Esophagus muscularis mucosa (tissue), 4 donors: ENCODE data around the gene ARV1. TPM values are rescaled to one million over a fixed set of nuclear protein-coding genes. Genes with fewer than 3 reads are reported as not detected.

Experiments used
- DNase-seq: peaks from one replicate; pipeline ENCODE4 v3.0.0-alpha.2; 2017; ENCODE audit errors: extremely low spot score
- H3K27ac ChIP-seq, 4 donors: fragments of 200-600 bp; sonication (generic); replicated peaks in 1 of 4; 1 replicate in 3 of 4; 2 replicates in 1 of 4; pipeline ENCODE4 v1.5.1; 2016 to 2019; ENCODE audit warnings: mild to moderate bottlenecking in 1 of 4
- H3K27me3 ChIP-seq, 4 donors: fragments of 200-600 bp; sonication (generic); one replicate each; pipeline versions ENCODE4 v1.5.1 to v1.6.0; 2016 to 2019
- H3K36me3 ChIP-seq, 4 donors: fragments of 200-600 bp; sonication (generic); one replicate each; pipeline ENCODE4 v1.5.1; 2016 to 2019
- H3K4me1 ChIP-seq, 4 donors: fragments of 200-600 bp; sonication (generic); one replicate each; pipeline ENCODE4 v1.5.1; 2016 to 2019
- H3K4me3 ChIP-seq, 4 donors: fragments of 200-600 bp; sonication (generic); 1 replicate in 2 of 4; 2 replicates in 2 of 4; pipeline ENCODE4 v1.5.1; 2016 to 2019; ENCODE audit warnings: mild to moderate bottlenecking in 4 of 4, moderate library complexity in 1 of 4
- H3K9me3 ChIP-seq, 4 donors: fragments of 200-600 bp; sonication (generic); 1 replicate in 3 of 4; 2 replicates in 1 of 4; pipeline ENCODE4 v1.5.1; 2016 to 2019
- CTCF ChIP-seq, 3 experiments: fragments of 200-600 bp in 2 of 3; fragments of 450-650 bp in 1 of 3; sonication (generic) in 2 of 3; IDR thresholded peaks; one replicate each; pipeline ENCODE4 v1.5.1; 2017 to 2019; ENCODE audit warnings: antibody characterized with exemption in 3 of 3, mild to moderate bottlenecking in 2 of 3, moderate library complexity in 1 of 3
- EP300 ChIP-seq: sonication (generic); formaldehyde crosslinking; IDR thresholded peaks from one replicate; pipeline ENCODE4 v1.6.1; 2017; ENCODE audit warnings: antibody characterized with exemption
- POLR2A ChIP-seq: fragments of 450-650 bp; IDR thresholded peaks from one replicate; pipeline ENCODE4 v1.6.1; 2017; ENCODE audit warnings: antibody characterized with exemption, moderate library complexity, mild to moderate bottlenecking, low read depth
- POLR2AphosphoS5 ChIP-seq, 2 donors: sonication (generic); formaldehyde crosslinking; IDR thresholded peaks; one replicate each; pipeline ENCODE4 v1.6.1; 2017; ENCODE audit warnings: antibody characterized with exemption in 2 of 2
- WGBS: methylation state at CpG from one replicate; pipeline ENCODE4 v1.1.5; 2018; 5-methylcytosine and 5-hydroxymethylcytosine counted together
- intact Hi-C: fragments of 100-400 bp; cut with DNase I; formaldehyde crosslinking; loops from one replicate; pipeline ENCODE4 v1.15.1; 2023
- total RNA-seq, 4 donors: library from RNA; depleted of rRNA; stranded (reverse); fragments of >200 nt; gene quantifications; one replicate each; pipeline versions ENCODE4 v1.1.0 to v1.2.1, GENCODE V29; 2016

ARV1 gene
- total RNA-seq, 4 donors from 2014 or later = 14.9 to 21.6 (median 18.8) TPM

GRCh38 chr1:231016966-231017365 is 38.1 kb downstream of the ARV1 start:
- WGBS = 87% methylated on average over 4 of the region's 5 CpGs
- peaks cover 0 to 4% (median 2%) of the 10 kb centered on the region in 4 donors for H3K4me1 ChIP-seq
- peaks cover 0 to under 1% (median 0%) of the 10 kb centered on the region in 4 donors for H3K9me3 ChIP-seq
- H3K4me3 ChIP-seq = no peak overlapping the region
- H3K27me3 ChIP-seq = peaks cover 0 to 16% (median 0%) of the 10 kb centered on the region in 4 donors
- DNase-seq = peak; percentile 90
- H3K36me3 ChIP-seq = peaks cover 0 to 10% (median 0%) of the 10 kb centered on the region in 4 donors
- TF ChIP-seq EP300 = no peak
- no peak for TF ChIP-seq POLR2AphosphoS5 (IDR thresholded peaks at IDR 0.05)
- no peak for TF ChIP-seq POLR2A
- TF ChIP-seq CTCF (IDR thresholded peaks at IDR 0.05) = no peak
- intact Hi-C loops = no loop called here
- no peak overlapping the region for H3K27ac ChIP-seq

- Histone ChIP-seq H3K4me3 (no peak overlapping the region), H3K9me3 (no peaks in the 10 kb centered on the region), H3K36me3 (peaks cover 0 to 10% (median 0%) of the 10 kb centered on the region in 4 donors), H3K27me3 (peaks cover 0 to 16% (median 0%) of the 10 kb centered on the region in 4 donors), H3K27ac (no peak overlapping the region), H3K4me1 (peaks cover 0 to 4% (median 2%) of the 10 kb centered on the region in 4 donors)
- peak; percentile 72 for DNase-seq
- intact Hi-C loops = no loop called here
- no peak for TF ChIP-seq EP300
- no peak for TF ChIP-seq CTCF (IDR thresholded peaks at IDR 0.05)
- TF ChIP-seq POLR2AphosphoS5 (IDR thresholded peaks at IDR 0.05) = no peak
- TF ChIP-seq POLR2A = no peak
- WGBS = 92% methylated on average over 14 of the region's 14 CpGs
Observed at GRCh38 chr1:231019711-231020110, 40.8 kb downstream of the ARV1 start.

- no peak overlapping the region for H3K4me3 ChIP-seq
- TF ChIP-seq EP300 (no peak), POLR2AphosphoS5 (IDR thresholded peaks at IDR 0.05) (no peak), CTCF (IDR thresholded peaks at IDR 0.05) (no peak), POLR2A (no peak)
- no peaks in the 10 kb centered on the region for H3K9me3 ChIP-seq
- H3K4me1 ChIP-seq = peaks cover 0 to 4% (median 2%) of the 10 kb centered on the region in 4 donors
- H3K36me3 ChIP-seq = peaks cover 0 to 10% (median 0%) of the 10 kb centered on the region in 4 donors
- intact Hi-C loops = no loop called here
- DNase-seq = peak; percentile 74
- no peak overlapping the region for H3K27ac ChIP-seq
- 61% methylated on average over 12 of the region's 14 CpGs for WGBS
- peaks cover 0 to 16% (median 0%) of the 10 kb centered on the region in 4 donors for H3K27me3 ChIP-seq
Observed at GRCh38 chr1:231020139-231020601, 41.3 kb downstream of the ARV1 start.

GRCh38 chr1:231020816-231021215 is 41.9 kb downstream of the ARV1 start:
- H3K27ac ChIP-seq = peak overlapping the region in 1 of 4 donors; percentile 20
- peak; percentile 64 for DNase-seq
- H3K27me3 ChIP-seq = peaks cover 0 to 16% (median 0%) of the 10 kb centered on the region in 4 donors
- H3K9me3 ChIP-seq = no peaks in the 10 kb centered on the region
- H3K36me3 ChIP-seq = peaks cover 0 to 10% (median 0%) of the 10 kb centered on the region in 4 donors
- intact Hi-C loops = no loop called here
- peaks cover 0 to 4% (median 2%) of the 10 kb centered on the region in 4 donors for H3K4me1 ChIP-seq
- H3K4me3 ChIP-seq = no peak overlapping the region
- 54% methylated on average over 7 of the region's 7 CpGs for WGBS
- TF ChIP-seq EP300 = no peak
- no peak for TF ChIP-seq POLR2A
- no peak for TF ChIP-seq POLR2AphosphoS5 (IDR thresholded peaks at IDR 0.05)
- no peak for TF ChIP-seq CTCF (IDR thresholded peaks at IDR 0.05)
